Fibroblast of skin of left quadriceps (primary cell): Measurements from ENCODE around the gene CDH6.

Source experiments
- DNase-seq, 2 experiments: peaks; one replicate each; pipeline ENCODE4 v3.0.0-alpha.2; 2013; ENCODE audit warnings: low read depth in 2 of 2

The CDH6 gene

DNA sequence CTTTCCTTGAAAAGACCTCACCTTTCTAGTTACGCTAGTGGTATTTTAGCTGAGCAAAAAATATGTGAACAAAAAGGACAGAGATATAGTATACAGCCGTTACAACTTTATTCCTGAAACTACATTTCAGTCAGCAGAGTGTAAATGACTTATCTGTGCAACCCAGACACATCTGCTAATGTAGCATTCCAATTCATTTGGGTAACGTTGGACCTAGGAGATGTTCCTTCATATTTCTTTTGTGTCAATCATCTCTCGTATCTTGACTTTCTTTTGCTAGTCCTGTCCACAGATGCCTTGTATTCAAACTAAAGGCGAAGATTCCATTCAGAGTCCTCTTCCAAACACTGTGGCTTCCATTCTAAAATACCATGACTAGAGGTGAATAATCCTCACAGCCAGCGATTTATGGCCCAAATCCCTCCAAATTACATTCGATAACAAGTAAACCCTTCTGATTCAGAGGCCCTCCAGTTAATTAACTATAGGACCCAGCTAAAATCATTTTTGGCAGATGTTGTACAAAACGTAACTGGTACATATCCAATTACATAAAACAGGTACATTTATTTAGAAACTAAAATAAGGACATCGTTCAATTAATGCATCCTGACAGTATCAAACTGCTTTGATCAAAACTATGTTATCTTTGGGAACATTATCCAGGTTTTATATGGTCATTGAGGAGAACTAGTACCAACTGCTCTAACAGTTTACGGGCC is 182.7 kb downstream of the CDH6 start:
- no peak for DNase-seq

GRCh38 chr5:31377274-31377946 is 183.9 kb downstream of the CDH6 start:
- no peak for DNase-seq

DNA sequence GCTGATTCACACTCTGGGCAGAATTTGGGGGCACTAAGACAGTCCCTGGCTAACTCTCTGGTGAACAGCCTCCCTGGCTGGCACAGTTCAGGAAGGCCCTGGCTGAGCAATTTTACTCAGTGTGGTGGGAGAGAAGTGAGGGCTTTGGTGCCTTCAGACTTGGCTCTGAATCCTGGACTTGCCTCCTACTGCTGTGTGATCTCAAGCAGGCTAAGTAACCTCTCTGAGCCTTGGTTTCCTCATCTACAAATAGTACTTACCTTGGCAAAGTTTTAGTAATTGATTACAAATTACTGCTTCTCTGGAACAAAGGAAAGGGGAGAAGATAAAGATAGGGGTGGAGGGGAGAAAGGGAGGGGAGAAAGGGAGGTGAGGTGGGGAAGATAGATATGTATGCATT is 184.7 kb downstream of the CDH6 start:
- DNase-seq: no peak
